Lung (tissue), 12 donors: Measurements from ENCODE around the gene DBN1. TPM values are rescaled to one million over a fixed set of nuclear protein-coding genes. Genes with fewer than 3 reads are reported as not detected.

Source experiments
- ATAC-seq: fragments of 200-7000 bp; cut with Tn5 transposase; one replicate; pipeline ENCODE4 v1.9.1; 2020; ENCODE audit warnings: moderate number of reproducible peaks; ENCODE audit not compliant: insufficient read depth, low FRiP score
- DNase-seq, 3 donors: peaks; one replicate each; pipeline ENCODE4 v3.0.0-alpha.2; 2013 to 2017
- H3K27ac ChIP-seq, 2 donors: one replicate each; pipeline ENCODE4 v1.5.1; 2013; ENCODE audit warnings: mild to moderate bottlenecking in 2 of 2, moderate library complexity in 2 of 2, control low read depth in 1 of 2, inconsistent platforms in 1 of 2, low read depth in 1 of 2, low read length in 1 of 2
- H3K27me3 ChIP-seq, 3 donors: one replicate each; pipeline ENCODE4 v1.5.1; 2013; ENCODE audit warnings: low read length in 2 of 3; ENCODE audit not compliant: control insufficient read depth in 3 of 3, insufficient read depth in 3 of 3
- H3K36me3 ChIP-seq, 4 donors: one replicate each; pipeline ENCODE4 v1.5.1; 2013; ENCODE audit warnings: low read length in 4 of 4, mild to moderate bottlenecking in 1 of 4, moderate library complexity in 1 of 4; ENCODE audit not compliant: control insufficient read depth in 4 of 4, insufficient read depth in 4 of 4
- H3K4me1 ChIP-seq, 5 donors: one replicate each; pipeline ENCODE4 v1.5.1; 2013; ENCODE audit warnings: low read length in 5 of 5, mild to moderate bottlenecking in 2 of 5, moderate library complexity in 1 of 5; ENCODE audit not compliant: control insufficient read depth in 5 of 5, insufficient read depth in 5 of 5
- H3K4me3 ChIP-seq: one replicate; pipeline ENCODE4 v1.5.1; 2013; ENCODE audit warnings: mild to moderate bottlenecking, control low read depth, moderate library complexity
- H3K9ac ChIP-seq, 2 donors: one replicate each; pipeline ENCODE4 v1.5.1; 2013; ENCODE audit warnings: low read length in 2 of 2, control low read depth in 1 of 2; ENCODE audit not compliant: insufficient read depth in 1 of 2
- H3K9me3 ChIP-seq, 4 donors: one replicate each; pipeline ENCODE4 v1.5.1; 2013; ENCODE audit warnings: low read length in 3 of 4, mild to moderate bottlenecking in 1 of 4, moderate library complexity in 1 of 4; ENCODE audit not compliant: control insufficient read depth in 4 of 4, insufficient read depth in 3 of 4
- WGBS, 2 donors: extraction: QIAGEN DNeasy Blood & Tissue Kit; methylation state at CpG; one replicate each; pipeline ENCODE4 v1.1.7; 2013; 5-methylcytosine and 5-hydroxymethylcytosine counted together
- polyA plus RNA-seq, 2 donors: library from polyadenylated mRNA; stranded (reverse); fragments of 200-250 nt; gene quantifications; one replicate each; pipeline ENCODE4 v1.2.1, GENCODE V29; 2013
- total RNA-seq, 2 donors: library from RNA; depleted of rRNA in 1 of 2; stranded (reverse); fragments of >200 nt in 1 of 2; gene quantifications; one replicate each; pipeline ENCODE4 v1.2.1, GENCODE V29; 2014 to 2021
- TF ChIP-seq, protein P1 (sequence below): IDR thresholded peaks from 2 replicates; pipeline ENCODE4 v1.5.1; 2012; ENCODE audit warnings: mild to moderate bottlenecking; ENCODE audit errors: control extremely low read depth, extremely low read depth
- donor health status: control.
- donor health status: control.
- donor health status: Bipolar disorder and iron deficiency.
- donor health status: healthy.
- donor health status: DM: yes; HTN: yes; CAD: no.

DBN1 gene
- total and polyA plus RNA-seq, 4 donors, result 18.7 to 38.3 (median 30.3) TPM

DNA sequence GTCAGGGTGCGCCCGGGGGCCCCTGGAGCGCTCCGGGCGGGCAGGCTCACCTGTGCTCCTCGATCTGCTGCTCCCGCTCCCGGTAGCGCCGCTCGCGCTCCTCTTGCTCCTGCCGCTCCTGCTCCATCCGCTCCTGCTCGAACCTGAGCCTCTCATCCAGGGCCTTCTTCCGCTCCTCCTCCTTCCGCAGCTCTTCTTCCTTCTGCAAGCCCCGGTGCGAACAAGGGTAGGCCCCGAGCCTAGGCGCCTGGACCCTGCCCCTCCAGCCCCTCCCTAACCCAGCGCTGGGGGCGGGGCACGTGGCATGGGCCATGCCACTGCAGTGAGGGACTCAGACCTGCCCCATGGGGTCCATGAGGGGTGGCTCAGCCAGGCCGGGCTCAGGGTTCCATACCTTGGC, 6.6 kb downstream of the DBN1 start:
- TF ChIP-seq, protein P1, sequence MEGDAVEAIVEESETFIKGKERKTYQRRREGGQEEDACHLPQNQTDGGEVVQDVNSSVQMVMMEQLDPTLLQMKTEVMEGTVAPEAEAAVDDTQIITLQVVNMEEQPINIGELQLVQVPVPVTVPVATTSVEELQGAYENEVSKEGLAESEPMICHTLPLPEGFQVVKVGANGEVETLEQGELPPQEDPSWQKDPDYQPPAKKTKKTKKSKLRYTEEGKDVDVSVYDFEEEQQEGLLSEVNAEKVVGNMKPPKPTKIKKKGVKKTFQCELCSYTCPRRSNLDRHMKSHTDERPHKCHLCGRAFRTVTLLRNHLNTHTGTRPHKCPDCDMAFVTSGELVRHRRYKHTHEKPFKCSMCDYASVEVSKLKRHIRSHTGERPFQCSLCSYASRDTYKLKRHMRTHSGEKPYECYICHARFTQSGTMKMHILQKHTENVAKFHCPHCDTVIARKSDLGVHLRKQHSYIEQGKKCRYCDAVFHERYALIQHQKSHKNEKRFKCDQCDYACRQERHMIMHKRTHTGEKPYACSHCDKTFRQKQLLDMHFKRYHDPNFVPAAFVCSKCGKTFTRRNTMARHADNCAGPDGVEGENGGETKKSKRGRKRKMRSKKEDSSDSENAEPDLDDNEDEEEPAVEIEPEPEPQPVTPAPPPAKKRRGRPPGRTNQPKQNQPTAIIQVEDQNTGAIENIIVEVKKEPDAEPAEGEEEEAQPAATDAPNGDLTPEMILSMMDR, result no peak
- Histone ChIP-seq H3K4me3 (no peak overlapping the region), H3K36me3 (peaks cover 0 to 36% (median 21%) of the 10 kb centered on the region in 4 donors), H3K4me1 (peaks cover 0 to 20% (median 6%) of the 10 kb centered on the region in 5 donors), H3K9ac (no peak overlapping the region), H3K9me3 (peaks cover 0 to 4% (median 0%) of the 10 kb centered on the region in 4 donors), H3K27ac (no peak overlapping the region), H3K27me3 (no peaks in the 10 kb centered on the region)
- 95 to 98% methylated on average over 25 of the region's 25 CpGs for WGBS, 2 donors
- DNase-seq (no peak), ATAC-seq (no peak)

DNA sequence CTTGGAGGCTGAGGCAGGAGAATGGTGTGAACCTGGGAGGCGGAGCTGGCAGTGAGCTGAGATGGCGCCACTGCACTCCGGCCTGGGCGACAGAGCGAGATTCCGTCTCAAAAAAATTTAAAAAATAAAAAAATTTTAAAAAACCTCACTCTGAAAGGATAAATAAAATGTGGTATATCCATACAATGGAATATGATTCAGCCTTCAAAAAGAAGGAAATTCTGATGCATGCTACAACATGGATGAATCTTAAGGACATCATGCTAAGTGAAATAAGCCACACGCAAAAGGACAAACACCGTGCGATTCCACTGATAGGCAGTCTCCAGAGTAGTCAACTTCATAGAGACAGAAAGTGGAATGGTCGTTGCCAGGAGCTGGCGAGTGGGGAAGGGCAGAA, 8.4 kb downstream of the DBN1 start:
- no peak overlapping the region for H3K4me3 ChIP-seq
- no peaks in the 10 kb centered on the region for H3K27me3 ChIP-seq
- H3K9me3 ChIP-seq, result peaks cover 0 to 4% (median 0%) of the 10 kb centered on the region in 4 donors
- DNase-seq (no peak), ATAC-seq (no peak)
- H3K4me1 ChIP-seq, result peaks cover 0 to 7% (median 3%) of the 10 kb centered on the region in 5 donors
- H3K36me3 ChIP-seq, result peaks cover 0 to 30% (median 23%) of the 10 kb centered on the region in 4 donors
- TF ChIP-seq, protein P1, result no peak
- no peak overlapping the region for H3K9ac ChIP-seq
- WGBS, 2 donors, result 94 to 97% methylated on average over 11 of the region's 11 CpGs
- H3K27ac ChIP-seq, result no peak overlapping the region

DNA sequence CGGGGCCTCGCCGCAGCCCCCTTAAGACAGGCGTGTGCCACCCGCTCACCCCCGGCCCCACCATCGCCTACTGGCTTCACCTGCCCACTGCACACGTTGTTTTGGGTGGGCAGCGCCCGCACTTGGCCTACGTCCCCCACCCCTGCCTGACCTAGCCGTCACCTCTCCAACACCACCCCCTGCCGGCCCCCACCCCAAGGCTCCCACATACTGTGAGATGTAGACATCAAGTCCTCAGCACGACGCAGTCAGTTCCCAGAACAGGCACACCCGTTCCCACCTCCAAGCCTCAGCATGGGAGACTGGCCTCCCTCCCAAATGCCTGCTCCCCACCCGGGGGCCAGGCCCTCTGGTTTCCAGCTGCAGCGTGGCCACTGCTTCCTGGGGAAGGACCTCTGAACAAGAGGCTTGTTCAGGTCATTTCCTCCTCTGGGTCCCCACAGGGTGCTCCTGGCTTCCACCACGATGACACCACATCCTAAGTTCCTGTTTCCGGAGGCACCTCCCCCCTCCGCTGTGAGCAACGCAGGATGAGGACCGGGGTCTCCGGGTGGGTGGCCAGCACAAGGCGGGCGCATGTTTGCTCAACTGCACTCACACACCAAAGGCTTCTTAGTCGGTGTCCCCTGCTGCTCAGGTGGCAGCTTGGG, 11.3 kb downstream of the DBN1 start:
- no peaks in the 10 kb centered on the region for H3K27me3 ChIP-seq
- H3K36me3 ChIP-seq, result peaks cover 0 to 36% (median 24%) of the 10 kb centered on the region in 4 donors
- H3K27ac ChIP-seq, result peak overlapping the region; percentile 72 to 81
- H3K4me1 ChIP-seq, result peaks cover 0 to 4% (median 0%) of the 10 kb centered on the region in 5 donors
- ATAC-seq (no peak), DNase-seq (peak in 1 of 3 donors; percentile 45)
- 38 to 61% methylated on average over 26 to 27 of the region's 27 CpGs for WGBS, 2 donors
- TF ChIP-seq, protein P1, result no peak
- no peak overlapping the region for H3K9ac ChIP-seq
- H3K9me3 ChIP-seq, result peaks cover 0 to 4% (median 0%) of the 10 kb centered on the region in 4 donors
- no peak overlapping the region for H3K4me3 ChIP-seq
